ENCODE measurements around the gene SURF4. TPM values are rescaled to one million over a fixed set of nuclear protein-coding genes. Genes with fewer than 3 reads are reported as not detected.

The SURF4 gene
- total and polyA plus RNA-seq, 2 donors (not counting 1 experiment from before 2014, with no cell fraction given): 34.7 to 43.8 TPM

GRCh38 chr9:133348718-133349573 lies 26.9 kb downstream of the SURF4 start:
- ChIA-PET CTCF (interaction anchor here (1.1 to 1.2 kb wide), 4 partner anchors 8 to 163 kb away, joined by 3 to 7 read pairs (median 3); no protein-coding TSS in a partner anchor), POLR2A (interaction anchor here (0.8 to 2.3 kb wide), 7 partner anchors 8 to 1108 kb away, joined by 3 to 18 read pairs (median 4); partner anchors contain the start of genes SURF1, SURF2 and SURF6)
- H3K27ac Mint-ChIP-seq: peak overlapping the region; percentile 95
- intact Hi-C loops (cut with micrococcal nuclease): loop anchor here (1.0 to 5.0 kb wide), 5 partner anchors 7 to 128 kb away; partner anchors contain the start of genes CACFD1, SLC2A6, STKLD1 and SURF1
- peak overlapping the region; percentile 93 for H3K4me2 ChIP-seq (replicated peaks; ENCODE audit: low read depth, low read length, poor library complexity, severe bottlenecking)
- no peaks in the 10 kb centered on the region for H3K9me3 Mint-ChIP-seq (ENCODE audit: insufficient read depth)
- H3K27me3 Mint-ChIP-seq: no peaks in the 10 kb centered on the region
- peak overlapping the region; percentile 87 to 90 for H3K27ac ChIP-seq (ENCODE audit: low read length in 2 of 2)
- H3K9me3 ChIP-seq (ENCODE audit: control extremely low read depth in 1 of 3, control insufficient read depth in 2 of 3, insufficient read depth in 1 of 3, low read length in 2 of 3): peaks cover 0 to 5% (median 0%) of the 10 kb centered on the region in 3 donors
- no peaks in the 10 kb centered on the region for H3K27me3 ChIP-seq (replicated peaks in 1 of 4; ENCODE audit: control extremely low read depth in 1 of 4, control insufficient read depth in 3 of 4, insufficient read depth in 4 of 4, low read length in 3 of 4)
- H3K4me3 Mint-ChIP-seq: peak overlapping the region; percentile 97
- TF ChIP-seq EZH2 (IDR thresholded peaks at IDR 0.05; ENCODE audit: borderline replicate concordance, insufficient read depth, low read depth, low read length, poor library complexity, severe bottlenecking): no peak
- no peak for TF ChIP-seq CTCF (IDR thresholded peaks at IDR 0.05)
- peaks cover 21 to 25% of the 10 kb centered on the region in 2 donors for H3K4me1 ChIP-seq (ENCODE audit: control insufficient read depth in 2 of 2, insufficient read depth in 2 of 2, low read length in 2 of 2)
- peaks cover 36% of the 10 kb centered on the region for H4K20me1 ChIP-seq (ENCODE audit: control insufficient read depth, insufficient read depth, low read length, poor library complexity, severe bottlenecking)
- DNase-seq (no peak), ATAC-seq (ENCODE audit: low read depth) (no peak)
- peak overlapping the region; percentile 86 to 96 (median 92) for H3K4me3 ChIP-seq (ENCODE audit: control extremely low read depth in 1 of 5, extremely low read depth in 1 of 5, insufficient read depth in 1 of 5, low read depth in 2 of 5, low read length in 4 of 5)
- peaks cover 46% of the 10 kb centered on the region for H3K79me2 ChIP-seq (ENCODE audit: control insufficient read depth, insufficient read depth, low read length)
- peak overlapping the region; percentile 93 for H3K9ac ChIP-seq (ENCODE audit: low read length)
- 19% methylated on average over 23 of the region's 25 CpGs for WGBS (ENCODE audit: insufficient coverage)
- H3K36me3 ChIP-seq (replicated peaks in 1 of 2; ENCODE audit: control extremely low read depth in 1 of 2, control insufficient read depth in 1 of 2, extremely low read depth in 1 of 2, insufficient read depth in 2 of 2, low read length in 1 of 2): peaks cover 0 to 64% of the 10 kb centered on the region in 2 experiments
- peaks cover 36% of the 10 kb centered on the region for H3K4me1 Mint-ChIP-seq
- peak overlapping the region; percentile 83 for H2AFZ ChIP-seq (ENCODE audit: insufficient read depth, low read depth, low read length, poor library complexity, severe bottlenecking)
